Endothelial cell of umbilical vein (primary cell): ENCODE data around the gene CALCOCO2. TPM values are rescaled to one million over a fixed set of nuclear protein-coding genes. Genes with fewer than 3 reads are reported as not detected.

Source experiments
- BruUV-seq: library from RNA; stranded (reverse); fragments of 400-500 nt; replicated peaks from 2 replicates; lab custom pipeline; 2021; lab: Mats Ljungman, UMichigan
- CTCF ChIA-PET: fragments of 300-600, 350-600 bp; sonication (Branson Sonifier 250); formaldehyde crosslinking; loops from one replicate; lab custom pipeline; 2021; ENCODE audit warnings: antibody characterized with exemption, inconsistent platforms; lab: Charles Lee
- POLR2A ChIA-PET: fragments of 300-600, 350-600 bp; sonication (Branson Sonifier 250); formaldehyde crosslinking; loops from one replicate; lab custom pipeline; 2021; ENCODE audit warnings: antibody characterized with exemption, inconsistent platforms; lab: Charles Lee
- DNase-seq: peaks from one replicate; pipeline ENCODE4 v3.0.0-alpha.2; 2011; ENCODE audit warnings: low read depth, low spot score
- FAIRE-seq: peaks from 2 replicates; lab custom pipeline; 2011; peaks lifted over from hg19 to GRCh38; lab: Jason Lieb, UNC
- H2AFZ ChIP-seq: 2 replicates; pipeline ENCODE4 v1.6.0; 2012; ENCODE audit warnings: low read depth, low read length, control low read depth, inconsistent platforms
- H3K27ac ChIP-seq: 2 replicates; pipeline ENCODE4 v1.5.1; 2011; ENCODE audit warnings: low read depth, mild to moderate bottlenecking, control low read depth, low read length, moderate library complexity; ENCODE audit not compliant: insufficient read depth
- H3K27me3 ChIP-seq, 2 experiments: 2 replicates each; pipeline versions ENCODE4 v1.6.0 to v1.6.1; 2011; ENCODE audit warnings: low read length in 2 of 2, mixed read lengths in 1 of 2; ENCODE audit not compliant: control insufficient read depth in 2 of 2, insufficient read depth in 2 of 2
- H3K36me3 ChIP-seq, 2 experiments: 2 replicates in 1 of 2; 3 replicates in 1 of 2; pipeline ENCODE4 v1.5.1; 2011; ENCODE audit warnings: low read length in 2 of 2, mild to moderate bottlenecking in 1 of 2, moderate library complexity in 1 of 2; ENCODE audit not compliant: control insufficient read depth in 2 of 2, insufficient read depth in 2 of 2; ENCODE audit errors: extremely low read depth in 1 of 2
- H3K4me1 ChIP-seq: 3 replicates; pipeline ENCODE4 v1.5.1; 2011; ENCODE audit warnings: mild to moderate bottlenecking, low read length; ENCODE audit not compliant: control insufficient read depth, insufficient read depth; ENCODE audit errors: extremely low read depth
- H3K4me2 ChIP-seq: 2 replicates; pipeline ENCODE4 v1.6.1; 2011; ENCODE audit warnings: low read length, control low read depth, mixed read lengths; ENCODE audit not compliant: insufficient read depth
- H3K4me3 ChIP-seq, 3 experiments: fragments of 200-600 bp in 1 of 3; sonication (generic), shearing (Covaris generic) in 1 of 3; replicated peaks in 1 of 3; 2 replicates each; pipeline ENCODE4 v1.5.1; 2011 to 2016; ENCODE audit warnings: control low read depth in 3 of 3, low read length in 3 of 3, mild to moderate bottlenecking in 2 of 3, inconsistent platforms in 1 of 3, low read depth in 1 of 3, moderate library complexity in 1 of 3; ENCODE audit not compliant: insufficient read depth in 1 of 3
- H3K79me2 ChIP-seq: 2 replicates; pipeline ENCODE4 v1.6.0; 2012; ENCODE audit warnings: low read length, inconsistent platforms; ENCODE audit not compliant: control insufficient read depth, insufficient read depth
- H3K9ac ChIP-seq: replicated peaks from 2 replicates; pipeline ENCODE3; 2011; ENCODE audit warnings: low read length, control low read depth; ENCODE audit not compliant: insufficient read depth; ENCODE audit errors: extremely low read depth
- H3K9me1 ChIP-seq: replicated peaks from 3 replicates; pipeline ENCODE4 v1.6.0; 2011; ENCODE audit warnings: mild to moderate bottlenecking, low read length; ENCODE audit not compliant: control insufficient read depth, insufficient read depth; ENCODE audit errors: extremely low read depth
- H3K9me3 ChIP-seq: replicated peaks from 2 replicates; pipeline ENCODE4 v1.5.1; 2012; ENCODE audit warnings: low read length, inconsistent platforms; ENCODE audit not compliant: control insufficient read depth, insufficient read depth
- H4K20me1 ChIP-seq: replicated peaks from 2 replicates; pipeline ENCODE3; 2011; ENCODE audit warnings: mild to moderate bottlenecking, low read length; ENCODE audit not compliant: control insufficient read depth, insufficient read depth; ENCODE audit errors: extremely low read depth
- EZH2 ChIP-seq: IDR thresholded peaks from 2 replicates; pipeline ENCODE4 v1.6.1; 2012; ENCODE audit warnings: borderline replicate concordance, low read depth, mild to moderate bottlenecking, moderate library complexity, low read length, inconsistent platforms; ENCODE audit not compliant: severe bottlenecking
- FOS ChIP-seq: IDR thresholded peaks from 2 replicates; pipeline ENCODE4 v1.6.1; 2011; ENCODE audit warnings: mild to moderate bottlenecking, low read length, moderate library complexity, borderline replicate concordance; ENCODE audit not compliant: insufficient read depth
- GATA2 ChIP-seq: IDR thresholded peaks from 2 replicates; pipeline ENCODE4 v1.7.0; 2011; ENCODE audit warnings: low read depth, mild to moderate bottlenecking, moderate library complexity, mixed read lengths, low read length; ENCODE audit not compliant: insufficient read length, insufficient read depth
- JUN ChIP-seq: IDR thresholded peaks from 2 replicates; pipeline ENCODE4 v1.6.1; 2011; ENCODE audit warnings: borderline replicate concordance, low read depth; ENCODE audit not compliant: insufficient read length, insufficient read depth
- MYC ChIP-seq: IDR thresholded peaks from one replicate; pipeline ENCODE4 v1.6.1; 2011; ENCODE audit warnings: mild to moderate bottlenecking, low read depth, low read length
- POLR2A ChIP-seq: IDR thresholded peaks from 2 replicates; pipeline ENCODE4 v1.6.1; 2012; ENCODE audit warnings: low read depth, mild to moderate bottlenecking, control low read depth, low read length
- POLR2AphosphoS5 ChIP-seq: IDR thresholded peaks from 2 replicates; pipeline ENCODE4 v1.6.1; 2012; ENCODE audit warnings: low read depth, mild to moderate bottlenecking, control low read depth, low read length, moderate library complexity; ENCODE audit not compliant: insufficient read depth
- dilution Hi-C: fragments of 300-500 bp; cut with MboI; formaldehyde crosslinking; loops from one replicate; pipeline ENCODE4 v1.15.0; 2019; ENCODE audit warnings: low sequenced_read_pairs; ENCODE audit not compliant: extremely low pct_ligation_motif_present
- intact Hi-C: fragments of 100-400 bp; cut with micrococcal nuclease; formaldehyde crosslinking; loops from one replicate; pipeline ENCODE4 v1.10.0; 2022
- polyA plus RNA-seq, 4 experiments: library from polyadenylated mRNA; depleted of rRNA in 3 of 4; stranded (reverse) in 3 of 4; unstranded in 1 of 4; fragments of >200 nt; gene quantifications; 2 replicates each; pipeline versions ENCODE4 v1.2.1 to v1.2.3, GENCODE V29; 2011 to 2012; ENCODE audit warnings: missing spikeins in 1 of 4
- total RNA-seq: library from RNA; stranded (reverse); gene quantifications from 2 replicates; pipeline ENCODE4 v1.2.3, GENCODE V29; 2021
- TF ChIP-seq, protein P1 (sequence below): IDR thresholded peaks from 2 replicates; pipeline ENCODE4 v1.6.1; 2011; ENCODE audit not compliant: insufficient read depth, insufficient read length
- TF ChIP-seq, protein P2 (sequence below), 2 donors: IDR thresholded peaks; 1 replicate in 1 of 2; 2 replicates in 1 of 2; pipeline ENCODE4 v1.5.1; 2011; ENCODE audit warnings: low read length in 2 of 2, mild to moderate bottlenecking in 2 of 2, moderate library complexity in 2 of 2, control low read depth in 1 of 2, inconsistent platforms in 1 of 2, low read depth in 1 of 2; ENCODE audit not compliant: insufficient read depth in 1 of 2; ENCODE audit errors: extremely low read depth in 1 of 2

CALCOCO2 gene
- total and polyA plus RNA-seq, 2 donors (not counting 3 experiments of a cell fraction or from before 2014, with no cell fraction given), result 20.6 to 64.9 TPM

DNA sequence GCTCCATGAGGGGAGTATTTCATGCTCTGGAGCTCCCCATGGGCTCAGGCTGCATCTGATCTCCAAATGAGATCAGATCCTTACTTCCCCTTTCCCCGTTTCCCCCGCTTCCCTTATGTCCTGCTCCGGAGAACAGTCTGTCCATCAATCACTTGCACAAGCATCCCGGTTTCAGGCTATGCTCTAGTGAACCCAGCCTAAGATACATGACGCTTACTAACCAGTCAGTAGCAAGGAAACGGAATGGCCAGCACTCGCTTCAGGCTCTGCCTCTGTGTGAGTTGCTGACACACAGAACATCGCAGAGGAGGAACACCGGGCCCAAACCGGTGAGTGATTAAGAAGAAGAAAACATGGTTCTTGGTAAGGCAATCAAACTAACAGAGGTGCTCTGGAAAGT is 52.3 kb downstream of the CALCOCO2 start:
- ChIA-PET POLR2A (no interaction called here), CTCF (interaction anchor here (1.4 to 20.8 kb wide), 8 partner anchors 10 to 212 kb away, joined by 3 to 1186 read pairs (median 7); partner anchors contain the start of genes ATP5MC1 and TTLL6)
- intact Hi-C loops (no loop called here), dilution Hi-C loops (no loop called here)
- H3K9me1 ChIP-seq, result no peaks in the 10 kb centered on the region
- no peaks in the 10 kb centered on the region for H3K4me1 ChIP-seq
- no peaks in the 10 kb centered on the region for H3K36me3 ChIP-seq
- no TSS peak for BruUV-seq
- no peaks in the 10 kb centered on the region for H3K27me3 ChIP-seq
- H3K9me3 ChIP-seq, result no peaks in the 10 kb centered on the region
- H3K4me2 ChIP-seq, result no peak overlapping the region
- H3K4me3 ChIP-seq, result no peak overlapping the region
- DNase-seq, result no peak
- FAIRE-seq, result no peak
- no peak overlapping the region for H3K9ac ChIP-seq
- no peaks in the 10 kb centered on the region for H4K20me1 ChIP-seq
- no peak overlapping the region for H2AFZ ChIP-seq
- no peaks in the 10 kb centered on the region for H3K79me2 ChIP-seq
- no peak for TF ChIP-seq POLR2AphosphoS5
- TF ChIP-seq, protein P1, sequence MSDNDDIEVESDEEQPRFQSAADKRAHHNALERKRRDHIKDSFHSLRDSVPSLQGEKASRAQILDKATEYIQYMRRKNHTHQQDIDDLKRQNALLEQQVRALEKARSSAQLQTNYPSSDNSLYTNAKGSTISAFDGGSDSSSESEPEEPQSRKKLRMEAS, result no peak
- TF ChIP-seq POLR2A, result no peak
- TF ChIP-seq FOS, result no peak
- no peak for TF ChIP-seq MYC
- no peak for TF ChIP-seq EZH2
- TF ChIP-seq, protein P2, sequence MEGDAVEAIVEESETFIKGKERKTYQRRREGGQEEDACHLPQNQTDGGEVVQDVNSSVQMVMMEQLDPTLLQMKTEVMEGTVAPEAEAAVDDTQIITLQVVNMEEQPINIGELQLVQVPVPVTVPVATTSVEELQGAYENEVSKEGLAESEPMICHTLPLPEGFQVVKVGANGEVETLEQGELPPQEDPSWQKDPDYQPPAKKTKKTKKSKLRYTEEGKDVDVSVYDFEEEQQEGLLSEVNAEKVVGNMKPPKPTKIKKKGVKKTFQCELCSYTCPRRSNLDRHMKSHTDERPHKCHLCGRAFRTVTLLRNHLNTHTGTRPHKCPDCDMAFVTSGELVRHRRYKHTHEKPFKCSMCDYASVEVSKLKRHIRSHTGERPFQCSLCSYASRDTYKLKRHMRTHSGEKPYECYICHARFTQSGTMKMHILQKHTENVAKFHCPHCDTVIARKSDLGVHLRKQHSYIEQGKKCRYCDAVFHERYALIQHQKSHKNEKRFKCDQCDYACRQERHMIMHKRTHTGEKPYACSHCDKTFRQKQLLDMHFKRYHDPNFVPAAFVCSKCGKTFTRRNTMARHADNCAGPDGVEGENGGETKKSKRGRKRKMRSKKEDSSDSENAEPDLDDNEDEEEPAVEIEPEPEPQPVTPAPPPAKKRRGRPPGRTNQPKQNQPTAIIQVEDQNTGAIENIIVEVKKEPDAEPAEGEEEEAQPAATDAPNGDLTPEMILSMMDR (IDR thresholded peaks at IDR 0.05; ENCODE audit: extremely low read depth in 1 of 2, insufficient read depth in 1 of 2, low read depth in 1 of 2, low read length in 2 of 2), result no peak
- TF ChIP-seq GATA2, result no peak
- TF ChIP-seq JUN, result no peak
- no peak overlapping the region for H3K27ac ChIP-seq
